ENCODE measurements around the gene AKAP13. TPM values are rescaled to one million over a fixed set of nuclear protein-coding genes. Genes with fewer than 3 reads are reported as not detected.

AKAP13 gene
- total RNA-seq, 4 donors from 2014 or later, result 189 to 405 (median 244) TPM

DNA sequence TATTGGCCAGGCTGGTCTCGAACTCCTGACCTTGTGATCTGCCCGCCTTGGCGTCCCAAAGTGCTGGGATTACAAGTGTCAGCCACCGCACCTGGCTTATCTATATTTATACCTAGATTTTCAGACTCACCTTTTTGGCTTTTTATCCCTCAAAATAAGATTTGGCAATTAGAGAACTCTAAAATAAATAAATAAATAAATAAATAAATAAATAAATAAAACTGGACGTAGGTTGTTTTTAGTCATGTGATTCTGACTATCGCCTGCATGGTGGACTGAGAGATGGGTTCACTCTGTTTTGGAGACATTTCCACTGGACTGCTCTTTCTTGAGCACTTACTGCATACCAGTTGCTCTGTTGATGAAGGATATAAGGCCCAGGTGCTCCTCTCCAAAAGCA lies 46.2 kb upstream of the AKAP13 start:
- Histone ChIP-seq H3K4me1 (peaks cover 23 to 31% of the 10 kb centered on the region in 2 donors), H3K27me3 (no peaks in the 10 kb centered on the region), H3K27ac (no peak overlapping the region), H3K4me3 (replicated peaks in 1 of 3) (no peak overlapping the region), H3K36me3 (no peaks in the 10 kb centered on the region), H3K9me3 (no peaks in the 10 kb centered on the region)
- TF ChIP-seq, protein P1, sequence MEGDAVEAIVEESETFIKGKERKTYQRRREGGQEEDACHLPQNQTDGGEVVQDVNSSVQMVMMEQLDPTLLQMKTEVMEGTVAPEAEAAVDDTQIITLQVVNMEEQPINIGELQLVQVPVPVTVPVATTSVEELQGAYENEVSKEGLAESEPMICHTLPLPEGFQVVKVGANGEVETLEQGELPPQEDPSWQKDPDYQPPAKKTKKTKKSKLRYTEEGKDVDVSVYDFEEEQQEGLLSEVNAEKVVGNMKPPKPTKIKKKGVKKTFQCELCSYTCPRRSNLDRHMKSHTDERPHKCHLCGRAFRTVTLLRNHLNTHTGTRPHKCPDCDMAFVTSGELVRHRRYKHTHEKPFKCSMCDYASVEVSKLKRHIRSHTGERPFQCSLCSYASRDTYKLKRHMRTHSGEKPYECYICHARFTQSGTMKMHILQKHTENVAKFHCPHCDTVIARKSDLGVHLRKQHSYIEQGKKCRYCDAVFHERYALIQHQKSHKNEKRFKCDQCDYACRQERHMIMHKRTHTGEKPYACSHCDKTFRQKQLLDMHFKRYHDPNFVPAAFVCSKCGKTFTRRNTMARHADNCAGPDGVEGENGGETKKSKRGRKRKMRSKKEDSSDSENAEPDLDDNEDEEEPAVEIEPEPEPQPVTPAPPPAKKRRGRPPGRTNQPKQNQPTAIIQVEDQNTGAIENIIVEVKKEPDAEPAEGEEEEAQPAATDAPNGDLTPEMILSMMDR (IDR thresholded peaks at IDR 0.05), result no peak
- TF ChIP-seq POLR2A (IDR thresholded peaks at IDR 0.05), result no peak
- DNase-seq, result no peak
- intact Hi-C loops (cut with DNase I), result loop anchor here (10.0 kb wide), 2 partner anchors 71 to 251 kb away; no protein-coding TSS in a partner anchor
- WGBS, 2 donors, result 93 to 95% methylated on average over 6 of the region's 6 CpGs

DNA sequence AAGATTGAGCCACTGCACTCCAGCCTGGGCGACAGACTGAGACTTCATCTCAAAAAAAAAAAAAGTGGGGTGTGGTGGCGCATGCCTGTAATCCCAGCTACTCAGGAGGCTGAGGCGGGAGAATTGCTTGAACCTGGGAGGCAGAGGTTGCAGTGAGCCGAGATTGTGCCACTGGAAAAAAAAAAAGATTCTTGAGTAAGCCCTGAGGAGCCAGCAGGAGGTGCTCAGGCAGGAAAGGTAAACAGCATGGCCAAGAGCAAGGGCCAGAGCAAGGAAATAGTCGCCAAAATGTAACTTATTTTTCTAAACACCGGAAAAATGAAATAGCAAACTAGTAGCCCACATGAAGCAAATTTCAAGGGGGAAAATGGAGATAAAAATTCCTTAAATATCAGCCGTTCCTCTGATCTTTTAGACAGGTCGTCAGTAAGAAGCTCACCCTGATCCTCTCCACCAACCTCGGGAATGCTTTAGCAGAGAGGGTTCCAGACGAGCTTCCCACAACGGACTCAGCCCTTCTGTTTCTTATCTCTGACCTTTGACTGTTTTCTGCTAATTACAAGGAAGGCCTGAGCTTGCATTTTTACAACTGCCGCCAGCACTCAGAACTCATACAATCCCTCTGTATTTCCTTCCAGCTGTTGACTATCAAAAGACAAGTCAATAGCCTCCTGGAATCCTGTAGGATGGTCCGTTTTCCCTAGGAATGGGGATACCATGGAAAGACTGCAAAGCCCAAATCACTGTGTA lies 45.0 kb upstream of the AKAP13 start:
- WGBS, 2 donors, result 85 to 89% methylated on average over 13 of the region's 13 CpGs
- H3K4me1 ChIP-seq, result peaks cover 18 to 20% of the 10 kb centered on the region in 2 donors
- no peaks in the 10 kb centered on the region for H3K9me3 ChIP-seq

DNA sequence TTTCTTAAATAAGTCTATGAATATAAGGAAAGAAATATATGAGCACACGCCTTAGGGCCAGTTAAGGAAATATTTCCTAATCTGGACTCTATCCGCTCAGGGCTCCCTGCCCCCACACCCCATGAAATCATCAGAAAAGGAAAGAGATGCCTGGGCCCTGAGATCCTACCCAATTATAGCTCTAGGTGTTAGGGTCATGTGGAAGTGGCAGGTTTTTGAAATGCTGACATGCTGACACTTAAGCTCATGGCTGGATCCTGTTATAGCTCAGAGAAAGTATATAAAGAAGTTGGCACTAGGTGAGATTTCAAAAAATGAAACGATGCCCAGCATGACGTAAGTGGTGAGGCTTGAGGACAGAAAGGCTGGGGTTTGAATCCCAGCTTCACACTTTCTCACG lies 43.5 kb upstream of the AKAP13 start:
- H3K9me3 ChIP-seq, result no peaks in the 10 kb centered on the region
- TF ChIP-seq, protein P1 (IDR thresholded peaks at IDR 0.05), result no peak
- TF ChIP-seq POLR2A (IDR thresholded peaks at IDR 0.05), result no peak
- 83 to 86% methylated on average over 5 of the region's 5 CpGs for WGBS, 2 donors

More for the DNA sequence above, 45.0 kb upstream of the AKAP13 start:
- no peaks in the 10 kb centered on the region for H3K27me3 ChIP-seq
- no peak overlapping the region for H3K27ac ChIP-seq
- no peak for TF ChIP-seq POLR2A (IDR thresholded peaks at IDR 0.05)
- no peak for DNase-seq
- no peak overlapping the region for H3K4me3 ChIP-seq (replicated peaks in 1 of 3)
- intact Hi-C loops (cut with DNase I), result loop anchor here (10.0 kb wide), 2 partner anchors 69 to 249 kb away; no protein-coding TSS in a partner anchor
- no peaks in the 10 kb centered on the region for H3K36me3 ChIP-seq

DNA sequence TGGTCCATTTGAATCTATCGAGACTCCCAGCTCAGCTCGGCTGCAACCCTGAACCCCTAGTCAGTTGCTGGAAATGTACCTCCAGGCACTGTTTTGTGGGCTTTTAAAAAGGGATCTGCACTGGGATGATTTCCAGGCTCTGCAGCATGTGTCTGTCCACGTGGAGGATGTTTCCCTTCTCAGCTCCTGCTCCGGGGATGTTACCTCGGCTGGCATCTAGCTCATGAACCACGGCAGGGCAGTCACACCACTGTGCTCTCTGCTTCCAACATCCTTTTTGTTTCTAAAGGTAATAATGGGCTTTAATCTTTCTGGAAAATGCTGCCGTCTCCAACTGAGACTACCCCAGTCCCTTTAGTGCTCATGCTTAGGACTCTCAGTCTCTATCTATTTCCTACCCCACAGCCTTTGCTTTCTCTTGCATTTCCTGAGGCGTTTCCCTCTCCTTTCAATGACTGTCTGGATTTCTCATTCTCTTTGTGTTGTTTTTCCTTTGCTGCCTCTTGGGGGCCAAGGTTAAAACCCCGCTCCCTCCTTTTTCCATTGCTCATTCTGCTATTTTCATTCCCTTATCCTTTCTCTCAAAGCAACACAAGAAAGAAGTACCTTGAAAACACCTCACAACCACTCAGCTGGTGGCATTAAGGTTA lies 42.9 kb upstream of the AKAP13 start:
- Histone ChIP-seq H3K4me1 (peaks cover 4% of the 10 kb centered on the region in 2 donors), H3K27ac (no peak overlapping the region), H3K27me3 (no peaks in the 10 kb centered on the region), H3K9me3 (no peaks in the 10 kb centered on the region), H3K36me3 (no peaks in the 10 kb centered on the region), H3K4me3 (replicated peaks in 1 of 3) (no peak overlapping the region)
- no peak for DNase-seq
- 60 to 77% methylated on average over 9 of the region's 9 CpGs for WGBS, 2 donors
- intact Hi-C loops (cut with DNase I), result loop anchor here (10.0 kb wide), 2 partner anchors 67 to 247 kb away; no protein-coding TSS in a partner anchor
- TF ChIP-seq POLR2A (IDR thresholded peaks at IDR 0.05), result no peak
- TF ChIP-seq, protein P1 (IDR thresholded peaks at IDR 0.05), result no peak

More for the DNA sequence above, 43.5 kb upstream of the AKAP13 start:
- Histone ChIP-seq H3K27me3 (no peaks in the 10 kb centered on the region), H3K4me1 (peaks cover 10 to 11% of the 10 kb centered on the region in 2 donors), H3K36me3 (no peaks in the 10 kb centered on the region), H3K4me3 (replicated peaks in 1 of 3) (no peak overlapping the region), H3K27ac (no peak overlapping the region)
- DNase-seq, result no peak
- intact Hi-C loops (cut with DNase I), result loop anchor here (10.0 kb wide), 2 partner anchors 68 to 248 kb away; no protein-coding TSS in a partner anchor

DNA sequence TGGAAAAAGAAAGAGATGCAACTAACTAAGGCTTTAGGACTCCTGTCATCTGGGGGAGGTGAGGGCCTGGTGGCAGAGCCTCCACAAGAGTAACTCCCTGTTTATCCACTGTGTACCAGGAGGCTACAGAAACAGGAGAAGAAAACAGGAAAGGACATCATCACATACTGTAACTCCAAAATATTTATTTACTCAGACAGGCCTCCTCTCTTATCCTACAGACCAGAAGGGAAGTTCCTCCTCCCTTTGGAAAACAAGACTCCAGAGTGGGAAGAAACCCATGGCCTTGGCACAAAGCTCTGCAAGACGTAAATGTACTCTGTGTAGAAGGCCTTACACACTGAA lies 40.1 kb upstream of the AKAP13 start:
- H3K27me3 ChIP-seq, result no peaks in the 10 kb centered on the region
- intact Hi-C loops (cut with DNase I), result no loop called here
- H3K27ac ChIP-seq, result no peak overlapping the region
- H3K4me3 ChIP-seq (replicated peaks in 1 of 3), result no peak overlapping the region
- WGBS, 2 donors, result 81 to 83% methylated on average over 1 of the region's 1 CpG
- no peak for DNase-seq
- peaks cover 0 to 15% of the 10 kb centered on the region in 2 donors for H3K4me1 ChIP-seq
- no peaks in the 10 kb centered on the region for H3K9me3 ChIP-seq
- no peaks in the 10 kb centered on the region for H3K36me3 ChIP-seq
- TF ChIP-seq, protein P1 (IDR thresholded peaks at IDR 0.05), result no peak
- no peak for TF ChIP-seq POLR2A (IDR thresholded peaks at IDR 0.05)
